Thoracic aorta (tissue), 2 donors: ENCODE measurements around the gene BAZ2B. TPM values are rescaled to one million over a fixed set of nuclear protein-coding genes. Genes with fewer than 3 reads are reported as not detected.
"Not testable (repeated sequence)": the region's sequence is repeated elsewhere in the genome, so short reads cannot be mapped to it uniquely, and the experiment has no call there.

Source experiments
- ATAC-seq: fragments of 150-250 bp; one replicate; pipeline ENCODE4 v1.8.0; 2017; ENCODE audit warnings: low read depth; ENCODE audit not compliant: insufficient number of reproducible peaks, low FRiP score
- DNase-seq: peaks from one replicate; pipeline ENCODE4 v3.0.0-alpha.2; 2020; ENCODE audit warnings: low spot score
- H3K27ac ChIP-seq, 2 donors: fragments of 200-600 bp; sonication (generic); 1 replicate in 1 of 2; 2 replicates in 1 of 2; pipeline ENCODE4 v1.5.1; 2016; ENCODE audit warnings: mild to moderate bottlenecking in 2 of 2, moderate library complexity in 2 of 2
- H3K27me3 ChIP-seq: fragments of 200-600 bp; sonication (generic); replicated peaks from 2 replicates; pipeline ENCODE4 v1.6.0; 2016; ENCODE audit warnings: mild to moderate bottlenecking; ENCODE audit not compliant: insufficient read depth
- H3K36me3 ChIP-seq: fragments of 200-600 bp; sonication (generic); one replicate; pipeline ENCODE4 v1.5.1; 2016
- H3K4me1 ChIP-seq, 2 donors: fragments of 200-600 bp; sonication (generic); 1 replicate in 1 of 2; 2 replicates in 1 of 2; pipeline versions ENCODE4 v1.5.1 to v1.6.0; 2016; ENCODE audit warnings: low read depth in 2 of 2, mild to moderate bottlenecking in 1 of 2; ENCODE audit not compliant: control insufficient read depth in 1 of 2
- H3K4me3 ChIP-seq: fragments of 200-600 bp; sonication (generic); 2 replicates; pipeline ENCODE4 v1.5.1; 2016; ENCODE audit warnings: mild to moderate bottlenecking
- H3K9me3 ChIP-seq: fragments of 200-600 bp; sonication (generic); 2 replicates; pipeline ENCODE4 v1.5.1; 2016
- total RNA-seq, 2 donors: library from RNA; depleted of rRNA; stranded (reverse); fragments of >200 nt; gene quantifications; one replicate each; pipeline versions ENCODE4 v1.1.0 to v1.2.3, GENCODE V29; 2016
- TF ChIP-seq, protein P1 (sequence below): fragments of 200-600 bp; sonication (generic); IDR thresholded peaks from one replicate; pipeline ENCODE4 v1.5.1; 2019; ENCODE audit warnings: antibody characterized with exemption

Gene BAZ2B
- total RNA-seq, 2 donors from 2014 or later = 73.8 to 147 TPM

DNA sequence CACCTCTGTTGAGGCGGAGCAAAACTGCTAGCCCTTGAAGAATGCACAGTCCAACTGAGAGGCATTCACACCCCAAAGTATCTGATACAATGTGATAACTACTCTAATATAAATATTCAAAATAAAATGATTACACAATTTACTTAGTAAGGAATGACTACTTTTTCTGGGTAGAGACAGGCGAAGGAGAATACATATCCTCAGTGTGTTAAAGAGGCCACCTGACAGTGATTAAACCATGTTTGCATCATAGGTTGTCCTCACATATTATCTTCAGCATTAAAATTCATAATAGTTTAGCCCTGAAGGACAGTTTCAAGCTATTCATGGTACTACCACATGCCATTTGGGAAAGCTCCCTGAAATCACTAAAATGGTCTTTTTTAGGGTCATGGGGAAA lies 16.9 kb upstream of the BAZ2B start:
- ATAC-seq = no peak
- H3K36me3 ChIP-seq = no peaks in the 10 kb centered on the region
- H3K4me1 ChIP-seq = no peaks in the 10 kb centered on the region
- no peak overlapping the region for H3K4me3 ChIP-seq
- H3K9me3 ChIP-seq = no peaks in the 10 kb centered on the region
- no peak overlapping the region for H3K27ac ChIP-seq
- no peaks in the 10 kb centered on the region for H3K27me3 ChIP-seq
- TF ChIP-seq, protein P1, sequence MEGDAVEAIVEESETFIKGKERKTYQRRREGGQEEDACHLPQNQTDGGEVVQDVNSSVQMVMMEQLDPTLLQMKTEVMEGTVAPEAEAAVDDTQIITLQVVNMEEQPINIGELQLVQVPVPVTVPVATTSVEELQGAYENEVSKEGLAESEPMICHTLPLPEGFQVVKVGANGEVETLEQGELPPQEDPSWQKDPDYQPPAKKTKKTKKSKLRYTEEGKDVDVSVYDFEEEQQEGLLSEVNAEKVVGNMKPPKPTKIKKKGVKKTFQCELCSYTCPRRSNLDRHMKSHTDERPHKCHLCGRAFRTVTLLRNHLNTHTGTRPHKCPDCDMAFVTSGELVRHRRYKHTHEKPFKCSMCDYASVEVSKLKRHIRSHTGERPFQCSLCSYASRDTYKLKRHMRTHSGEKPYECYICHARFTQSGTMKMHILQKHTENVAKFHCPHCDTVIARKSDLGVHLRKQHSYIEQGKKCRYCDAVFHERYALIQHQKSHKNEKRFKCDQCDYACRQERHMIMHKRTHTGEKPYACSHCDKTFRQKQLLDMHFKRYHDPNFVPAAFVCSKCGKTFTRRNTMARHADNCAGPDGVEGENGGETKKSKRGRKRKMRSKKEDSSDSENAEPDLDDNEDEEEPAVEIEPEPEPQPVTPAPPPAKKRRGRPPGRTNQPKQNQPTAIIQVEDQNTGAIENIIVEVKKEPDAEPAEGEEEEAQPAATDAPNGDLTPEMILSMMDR = no peak
- no peak for DNase-seq

DNA sequence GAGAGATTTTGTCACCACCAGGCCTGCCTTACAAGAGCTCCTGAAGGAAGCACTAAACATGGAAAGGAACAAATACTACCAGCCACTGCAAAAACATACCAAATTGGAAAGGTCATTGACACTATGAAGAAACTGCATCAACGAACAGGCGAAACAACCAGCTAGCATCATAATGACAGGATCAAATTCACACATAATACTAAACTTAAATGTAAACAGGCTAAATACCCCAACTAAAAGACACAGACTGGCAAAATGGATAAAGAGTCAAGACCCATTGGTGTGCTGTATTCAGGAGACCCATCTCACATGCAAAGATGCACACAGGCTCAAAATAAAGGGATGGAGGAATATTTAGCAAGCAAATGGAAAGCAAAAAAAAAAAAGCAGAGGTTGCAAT lies 9.3 kb upstream of the BAZ2B start:
- not testable (repeated sequence) for ATAC-seq, DNase-seq, H3K4me3 ChIP-seq, H3K36me3 ChIP-seq, H3K9me3 ChIP-seq, H3K4me1 ChIP-seq, H3K27me3 ChIP-seq, H3K27ac ChIP-seq

DNA sequence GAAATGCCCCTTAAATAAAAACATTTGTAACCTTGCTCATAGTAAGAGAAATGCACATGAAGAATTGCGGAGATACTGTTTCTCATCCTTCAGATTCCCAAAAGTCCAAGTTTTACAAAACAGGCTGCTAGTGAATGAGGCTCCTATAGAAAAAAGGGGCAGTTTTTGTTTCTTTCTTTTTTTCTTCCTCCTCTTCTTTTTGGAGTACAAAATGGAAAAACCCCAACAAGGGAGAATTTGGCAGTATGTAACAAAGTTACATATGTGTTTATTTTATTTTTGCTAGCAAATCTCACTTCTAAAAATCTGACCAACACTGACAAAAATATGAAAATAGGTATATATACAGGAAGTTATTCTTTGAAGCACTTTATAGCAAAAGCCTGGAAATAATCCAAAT lies 7.1 kb upstream of the BAZ2B start:
- Histone ChIP-seq H3K27me3 (no peaks in the 10 kb centered on the region), H3K4me3 (no peak overlapping the region), H3K27ac (no peak overlapping the region), H3K9me3 (no peaks in the 10 kb centered on the region), H3K4me1 (no peaks in the 10 kb centered on the region), H3K36me3 (no peaks in the 10 kb centered on the region)
- TF ChIP-seq, protein P1 = no peak
- ATAC-seq (no peak), DNase-seq (no peak)

DNA sequence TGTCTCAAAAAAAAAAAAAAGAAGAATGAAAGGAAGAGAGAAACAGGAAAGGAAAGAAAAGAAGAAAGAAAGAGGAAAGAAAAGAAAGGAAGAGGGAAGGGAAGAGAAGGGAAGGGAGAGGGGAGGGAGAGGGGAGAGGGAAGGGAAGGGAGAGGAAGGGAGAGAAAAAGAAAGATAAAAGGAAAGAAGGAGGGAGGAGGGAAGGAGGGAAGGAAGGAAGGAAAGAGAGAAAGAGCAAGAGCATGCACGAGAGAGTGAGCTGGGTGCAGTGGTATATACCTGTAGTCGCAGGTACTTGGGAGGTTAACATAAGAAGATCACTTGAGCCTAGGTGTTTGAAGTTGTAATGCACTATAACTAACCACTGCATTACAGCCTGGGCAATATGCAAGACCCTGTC lies 6.6 kb upstream of the BAZ2B start:
- no peaks in the 10 kb centered on the region for H3K27me3 ChIP-seq

DNA sequence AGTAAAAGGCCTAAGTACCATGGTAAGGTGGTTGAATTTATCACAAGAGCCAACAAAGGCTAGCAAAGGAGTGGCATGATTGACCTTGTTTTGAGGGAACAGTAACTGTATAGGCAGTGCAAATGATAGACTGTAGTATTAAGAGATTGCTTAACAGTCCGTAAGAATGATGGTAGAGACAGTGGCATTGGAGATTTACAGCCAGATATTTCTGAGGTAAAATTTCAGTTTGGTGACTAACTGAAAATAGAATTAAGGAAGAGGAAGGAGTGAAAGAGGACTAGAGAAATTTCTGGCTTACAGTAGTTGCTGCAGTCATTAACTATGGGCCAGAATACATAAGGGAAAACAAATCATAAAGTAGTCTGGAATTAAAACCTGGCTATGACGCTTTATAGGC lies 4.4 kb upstream of the BAZ2B start:
- no peak for ATAC-seq
- Histone ChIP-seq H3K27me3 (no peaks in the 10 kb centered on the region), H3K4me1 (peaks cover 6 to 7% of the 10 kb centered on the region in 2 donors), H3K27ac (no peak overlapping the region), H3K4me3 (no peak overlapping the region), H3K9me3 (no peaks in the 10 kb centered on the region), H3K36me3 (no peaks in the 10 kb centered on the region)
- DNase-seq = no peak
- TF ChIP-seq, protein P1 = no peak

More for the DNA sequence above, 6.6 kb upstream of the BAZ2B start:
- ATAC-seq = no peak
- Histone ChIP-seq H3K4me3 (no peak overlapping the region), H3K27ac (no peak overlapping the region), H3K4me1 (peaks cover 0 to 1% of the 10 kb centered on the region in 2 donors), H3K36me3 (no peaks in the 10 kb centered on the region), H3K9me3 (no peaks in the 10 kb centered on the region)
- no peak for DNase-seq
- TF ChIP-seq, protein P1 = no peak

DNA sequence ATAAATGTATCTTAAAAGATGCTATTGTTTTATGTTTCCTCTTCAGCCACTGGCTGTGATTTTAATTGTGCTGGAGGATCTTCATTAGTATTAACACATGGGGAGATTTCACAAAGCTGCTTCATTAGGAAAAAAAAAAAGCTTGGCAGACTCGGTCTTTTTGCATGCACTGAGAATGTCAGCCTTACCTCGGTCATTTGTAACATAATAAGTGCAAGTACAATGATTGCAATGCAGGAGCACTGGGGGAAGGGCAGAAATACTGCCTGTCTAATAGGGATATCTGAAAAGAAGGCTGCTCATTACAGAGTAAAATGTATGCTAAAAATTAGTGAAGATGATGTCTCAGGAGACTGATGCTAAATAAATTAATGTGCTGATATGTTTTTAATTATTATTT lies 1.3 kb upstream of the BAZ2B start:
- TF ChIP-seq, protein P1 = no peak
- no peaks in the 10 kb centered on the region for H3K9me3 ChIP-seq
- H3K36me3 ChIP-seq = no peaks in the 10 kb centered on the region
- H3K27me3 ChIP-seq = no peaks in the 10 kb centered on the region
- ATAC-seq (no peak), DNase-seq (no peak)
- peak overlapping the region; percentile 90 for H3K4me3 ChIP-seq
- H3K4me1 ChIP-seq = peaks cover 8 to 16% of the 10 kb centered on the region in 2 donors
- H3K27ac ChIP-seq = no peak overlapping the region
